DOHH2 (cell line): ENCODE data around the gene PAK1.

Experiments
- H3F3A ChIP-seq: fragments of 200-600 bp; sonication (generic), shearing (Covaris generic); 2 replicates; pipeline ENCODE4 v1.6.0; 2016; ENCODE audit warnings: antibody characterized with exemption, mild to moderate bottlenecking; ENCODE audit not compliant: control insufficient read depth, insufficient read depth
- H3K27ac ChIP-seq: fragments of 200-600 bp; sonication (generic); 2 replicates; pipeline ENCODE4 v1.5.1; 2014; ENCODE audit warnings: low read depth, mild to moderate bottlenecking, low read length, moderate library complexity
- H3K27me3 ChIP-seq: fragments of 200-600 bp; sonication (generic); 2 replicates; pipeline ENCODE4 v1.6.1; 2014; ENCODE audit warnings: mild to moderate bottlenecking, low read length, mixed read lengths; ENCODE audit not compliant: control insufficient read depth
- H3K36me3 ChIP-seq: fragments of 200-600 bp; sonication (generic); 2 replicates; pipeline ENCODE4 v1.6.1; 2014; ENCODE audit warnings: mild to moderate bottlenecking, low read length, moderate library complexity, mixed read lengths; ENCODE audit not compliant: control insufficient read depth
- H3K4me1 ChIP-seq: fragments of 200-600 bp; sonication (generic); 2 replicates; pipeline ENCODE4 v1.6.1; 2014; ENCODE audit warnings: mild to moderate bottlenecking, low read length, mixed read lengths; ENCODE audit not compliant: control insufficient read depth
- H3K4me2 ChIP-seq: fragments of 200-600 bp; sonication (generic); 2 replicates; pipeline ENCODE4 v1.6.0; 2014; ENCODE audit warnings: mild to moderate bottlenecking, low read length, moderate library complexity
- H3K4me3 ChIP-seq: fragments of 200-600 bp; sonication (generic); 2 replicates; pipeline ENCODE4 v1.5.1; 2014; ENCODE audit warnings: mild to moderate bottlenecking, low read length, mixed read lengths
- H3K79me2 ChIP-seq: fragments of 200-600 bp; sonication (generic); 2 replicates; pipeline ENCODE4 v1.6.1; 2014; ENCODE audit warnings: mild to moderate bottlenecking, low read length, mixed read lengths; ENCODE audit not compliant: control insufficient read depth
- H3K9me2 ChIP-seq: fragments of 200-600 bp; sonication (generic); replicated peaks from 2 replicates; pipeline ENCODE4 v1.6.1; 2014; ENCODE audit warnings: mild to moderate bottlenecking, low read length, mixed read lengths; ENCODE audit not compliant: control insufficient read depth
- H3K9me3 ChIP-seq: fragments of 200-600 bp; sonication (generic); 2 replicates; pipeline ENCODE4 v1.6.1; 2014; ENCODE audit warnings: antibody characterized with exemption, low read length, mixed read lengths; ENCODE audit not compliant: control insufficient read depth, insufficient read depth
- H4K20me1 ChIP-seq: fragments of 200-600 bp; sonication (generic); 2 replicates; pipeline ENCODE4 v1.6.0; 2014; ENCODE audit warnings: low read depth, mild to moderate bottlenecking, antibody characterized with exemption, low read length, moderate library complexity; ENCODE audit not compliant: control insufficient read depth, insufficient read depth
- EZH2phosphoT487 ChIP-seq: fragments of 200-600 bp; sonication (generic); IDR thresholded peaks from 2 replicates; pipeline ENCODE4 v1.6.1; 2017; ENCODE audit warnings: borderline replicate concordance, mild to moderate bottlenecking, antibody characterized with exemption, low read length, moderate library complexity, mixed read lengths
- TF ChIP-seq, protein P1 (sequence below): fragments of 200-600 bp; sonication (generic); IDR thresholded peaks from one replicate; pipeline ENCODE4 v1.5.1; 2014; ENCODE audit warnings: antibody characterized with exemption, mild to moderate bottlenecking, low read depth, low read length; ENCODE audit not compliant: poor library complexity, severe bottlenecking

PAK1 gene

DNA sequence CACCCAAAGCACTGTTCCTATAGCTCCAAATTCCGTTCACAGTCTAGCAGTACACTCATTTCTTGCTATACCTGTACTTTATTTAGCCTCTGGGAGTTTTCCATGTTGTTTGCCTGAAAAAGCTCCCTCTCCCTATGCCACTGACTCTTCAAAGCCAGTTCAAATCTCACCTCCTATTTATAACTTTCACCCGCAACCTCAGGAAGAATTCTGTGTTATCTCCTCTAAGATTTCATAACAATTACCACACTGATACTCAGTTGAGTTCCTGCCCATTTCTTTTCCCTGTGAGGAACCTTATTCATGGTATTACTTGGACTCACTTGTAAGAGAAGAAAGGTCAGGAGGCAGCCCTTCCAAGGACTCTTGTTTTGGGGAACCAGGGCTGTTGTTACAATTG lies 197.6 kb downstream of the PAK1 start:
- no peaks in the 10 kb centered on the region for H3K9me3 ChIP-seq
- H3K4me1 ChIP-seq: no peaks in the 10 kb centered on the region
- no peak overlapping the region for H3K4me3 ChIP-seq
- no peak overlapping the region for H3K27ac ChIP-seq
- no peaks in the 10 kb centered on the region for H3K79me2 ChIP-seq
- no peaks in the 10 kb centered on the region for H3K36me3 ChIP-seq
- TF ChIP-seq, protein P1, sequence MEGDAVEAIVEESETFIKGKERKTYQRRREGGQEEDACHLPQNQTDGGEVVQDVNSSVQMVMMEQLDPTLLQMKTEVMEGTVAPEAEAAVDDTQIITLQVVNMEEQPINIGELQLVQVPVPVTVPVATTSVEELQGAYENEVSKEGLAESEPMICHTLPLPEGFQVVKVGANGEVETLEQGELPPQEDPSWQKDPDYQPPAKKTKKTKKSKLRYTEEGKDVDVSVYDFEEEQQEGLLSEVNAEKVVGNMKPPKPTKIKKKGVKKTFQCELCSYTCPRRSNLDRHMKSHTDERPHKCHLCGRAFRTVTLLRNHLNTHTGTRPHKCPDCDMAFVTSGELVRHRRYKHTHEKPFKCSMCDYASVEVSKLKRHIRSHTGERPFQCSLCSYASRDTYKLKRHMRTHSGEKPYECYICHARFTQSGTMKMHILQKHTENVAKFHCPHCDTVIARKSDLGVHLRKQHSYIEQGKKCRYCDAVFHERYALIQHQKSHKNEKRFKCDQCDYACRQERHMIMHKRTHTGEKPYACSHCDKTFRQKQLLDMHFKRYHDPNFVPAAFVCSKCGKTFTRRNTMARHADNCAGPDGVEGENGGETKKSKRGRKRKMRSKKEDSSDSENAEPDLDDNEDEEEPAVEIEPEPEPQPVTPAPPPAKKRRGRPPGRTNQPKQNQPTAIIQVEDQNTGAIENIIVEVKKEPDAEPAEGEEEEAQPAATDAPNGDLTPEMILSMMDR: no peak
- no peak for TF ChIP-seq EZH2phosphoT487
- H3K27me3 ChIP-seq: no peaks in the 10 kb centered on the region
- no peak overlapping the region for H3K4me2 ChIP-seq
- no peaks in the 10 kb centered on the region for H4K20me1 ChIP-seq
- no peaks in the 10 kb centered on the region for H3K9me2 ChIP-seq
- no peaks in the 10 kb centered on the region for H3F3A ChIP-seq
